ENCODE results near the gene CTNNA2. TPM values are rescaled to one million over a fixed set of nuclear protein-coding genes. Genes with fewer than 3 reads are reported as not detected.

CTNNA2 gene
- total RNA-seq, 2 experiments from 2014 or later: not detected

GRCh38 chr2:80102026-80102425 lies 589.2 kb downstream of the CTNNA2 start:
- Mint-ChIP-seq H3K4me3 (no peak overlapping the region), H3K36me3 (no peaks in the 10 kb centered on the region)
- CTCF ChIA-PET: no interaction called here

DNA sequence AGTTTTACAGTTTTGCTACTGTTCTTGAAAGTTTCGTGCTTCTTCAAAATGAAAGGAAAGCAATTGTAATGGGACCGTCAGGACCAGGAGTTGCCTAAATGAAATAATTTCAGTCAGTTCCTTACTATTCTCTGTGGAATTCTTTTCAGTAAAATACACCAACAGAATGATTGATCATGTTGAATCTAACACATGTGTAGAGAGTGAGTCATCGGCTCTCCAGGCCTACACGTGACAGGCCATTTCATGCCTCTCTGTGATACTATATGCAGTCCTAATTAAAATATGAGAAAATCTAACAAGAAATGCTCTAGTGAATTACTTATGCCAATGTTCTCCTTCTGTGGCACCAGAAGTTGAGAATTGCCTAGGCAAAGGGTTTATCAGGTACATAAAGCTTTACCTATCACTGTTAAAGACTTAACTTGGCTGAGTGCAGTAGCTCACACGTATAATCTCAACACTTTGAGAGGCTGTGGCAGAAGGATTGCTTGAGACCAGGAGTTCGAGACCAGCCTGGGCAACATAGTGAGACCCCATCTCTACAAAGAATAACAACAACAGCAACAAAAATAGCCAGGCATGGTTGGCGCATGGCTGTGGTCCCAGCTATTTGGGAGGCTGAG lies 592.3 kb downstream of the CTNNA2 start:
- no peak overlapping the region for H3K4me3 Mint-ChIP-seq

More at GRCh38 chr2:80102026-80102425, 589.2 kb downstream of the CTNNA2 start:
- Mint-ChIP-seq H3K27me3 (no peaks in the 10 kb centered on the region), H3K9me3 (ENCODE audit: low read depth) (peaks cover 3% of the 10 kb centered on the region), H3K27ac (no peak overlapping the region), H3K4me1 (no peaks in the 10 kb centered on the region)
- DNase-seq (no peak), ATAC-seq (no peak)

DNA sequence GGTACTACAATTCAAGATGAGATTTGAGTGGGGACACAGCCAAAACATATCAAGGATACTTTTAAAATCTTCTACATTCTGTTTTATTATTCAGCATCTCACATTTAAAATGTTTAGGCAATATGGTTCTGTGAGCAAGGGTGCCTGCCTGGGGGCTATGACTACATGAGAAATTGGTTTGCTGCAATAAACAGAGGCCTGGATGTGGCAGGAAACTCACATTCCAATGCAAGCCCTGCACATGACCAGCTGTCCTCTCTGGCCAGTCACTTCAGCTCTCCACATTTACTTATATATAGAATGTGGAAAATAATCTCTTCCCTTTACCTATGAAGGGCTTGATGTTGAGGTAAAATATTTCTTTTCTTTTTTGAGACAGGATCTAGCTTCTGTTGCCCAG lies 598.3 kb downstream of the CTNNA2 start:
- Mint-ChIP-seq H3K4me3 (no peak overlapping the region), H3K27ac (no peak overlapping the region), H3K4me1 (no peaks in the 10 kb centered on the region), H3K27me3 (no peaks in the 10 kb centered on the region), H3K9me3 (ENCODE audit: low read depth) (peaks cover 10% of the 10 kb centered on the region), H3K36me3 (no peaks in the 10 kb centered on the region)
- DNase-seq (no peak), ATAC-seq (no peak)
- CTCF ChIA-PET: no interaction called here

More for the DNA sequence above, 592.3 kb downstream of the CTNNA2 start:
- ATAC-seq: no peak
- no peak overlapping the region for H3K27ac Mint-ChIP-seq
- H3K36me3 Mint-ChIP-seq: no peaks in the 10 kb centered on the region
- H3K9me3 Mint-ChIP-seq (ENCODE audit: low read depth): peaks cover 6% of the 10 kb centered on the region
- no peaks in the 10 kb centered on the region for H3K4me1 Mint-ChIP-seq
- no peaks in the 10 kb centered on the region for H3K27me3 Mint-ChIP-seq
- no peak for DNase-seq
- CTCF ChIA-PET: no interaction called here

DNA sequence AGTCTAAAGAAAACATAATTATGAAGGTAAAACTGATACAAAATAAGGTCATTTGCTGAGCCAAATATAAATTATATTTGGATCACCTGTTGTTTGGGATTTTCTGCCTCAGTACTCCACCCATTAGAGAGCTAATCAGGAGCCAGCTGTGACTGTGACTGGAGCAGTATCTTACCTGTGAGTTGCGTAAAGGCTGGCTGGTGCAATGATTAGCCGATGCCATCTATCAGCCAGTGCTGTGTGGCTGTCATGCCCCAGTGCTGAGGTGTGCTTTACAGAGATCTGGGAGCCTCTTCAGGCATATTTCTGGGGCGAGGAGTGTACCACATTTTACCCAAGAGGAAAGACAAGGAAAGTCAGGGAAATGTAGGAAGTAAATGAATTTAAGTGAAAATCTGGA lies 599.9 kb downstream of the CTNNA2 start:
- CTCF ChIA-PET: no interaction called here
- ATAC-seq: no peak
- peaks cover 7% of the 10 kb centered on the region for H3K9me3 Mint-ChIP-seq (ENCODE audit: low read depth)
- DNase-seq: no peak
- no peaks in the 10 kb centered on the region for H3K27me3 Mint-ChIP-seq
- no peak overlapping the region for H3K4me3 Mint-ChIP-seq
- H3K4me1 Mint-ChIP-seq: no peaks in the 10 kb centered on the region
- H3K36me3 Mint-ChIP-seq: no peaks in the 10 kb centered on the region
- no peak overlapping the region for H3K27ac Mint-ChIP-seq

- Mint-ChIP-seq H3K9me3 (ENCODE audit: low read depth) (peaks cover 7% of the 10 kb centered on the region), H3K27me3 (no peaks in the 10 kb centered on the region), H3K4me1 (no peaks in the 10 kb centered on the region), H3K27ac (no peak overlapping the region), H3K36me3 (no peaks in the 10 kb centered on the region), H3K4me3 (no peak overlapping the region)
- ATAC-seq (no peak), DNase-seq (no peak)
- CTCF ChIA-PET: no interaction called here
Measured at GRCh38 chr2:80113399-80113798, 600.5 kb downstream of the CTNNA2 start.

DNA sequence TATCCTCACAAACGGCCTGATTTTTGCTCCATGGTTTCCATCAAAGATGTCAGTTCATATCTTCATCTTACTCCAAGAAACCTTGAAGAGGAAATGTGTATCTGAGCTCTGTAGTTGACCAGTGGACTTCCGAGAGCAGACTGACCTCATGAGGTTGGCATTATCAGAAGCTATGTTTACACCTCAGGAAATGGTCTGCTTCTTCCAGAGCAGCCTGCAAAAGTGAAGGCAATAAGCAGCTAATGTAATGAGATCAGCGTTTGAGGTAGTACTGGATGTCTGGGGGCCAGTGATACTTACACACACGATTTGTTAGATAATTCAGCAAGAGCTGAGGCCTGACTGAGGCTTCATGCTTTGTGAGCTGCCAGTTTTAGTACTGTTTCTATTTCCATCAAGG lies 602.0 kb downstream of the CTNNA2 start:
- peaks cover 7% of the 10 kb centered on the region for H3K9me3 Mint-ChIP-seq (ENCODE audit: low read depth)
- no peak overlapping the region for H3K27ac Mint-ChIP-seq
- no peaks in the 10 kb centered on the region for H3K36me3 Mint-ChIP-seq
- no peaks in the 10 kb centered on the region for H3K27me3 Mint-ChIP-seq
- ATAC-seq (no peak), DNase-seq (no peak)
- CTCF ChIA-PET: no interaction called here
- H3K4me3 Mint-ChIP-seq: no peak overlapping the region
- H3K4me1 Mint-ChIP-seq: no peaks in the 10 kb centered on the region

GRCh38 chr2:80117401-80117800 lies 604.5 kb downstream of the CTNNA2 start:
- Mint-ChIP-seq H3K36me3 (no peaks in the 10 kb centered on the region), H3K9me3 (ENCODE audit: low read depth) (no peaks in the 10 kb centered on the region), H3K27me3 (no peaks in the 10 kb centered on the region), H3K4me3 (no peak overlapping the region), H3K27ac (no peak overlapping the region), H3K4me1 (no peaks in the 10 kb centered on the region)
- CTCF ChIA-PET: no interaction called here
- no peak for DNase-seq
- ATAC-seq: no peak

- ATAC-seq: no peak
- DNase-seq: no peak
- no peak overlapping the region for H3K4me3 Mint-ChIP-seq
- H3K4me1 Mint-ChIP-seq: no peaks in the 10 kb centered on the region
- H3K9me3 Mint-ChIP-seq (ENCODE audit: low read depth): peaks cover 3% of the 10 kb centered on the region
- no peaks in the 10 kb centered on the region for H3K27me3 Mint-ChIP-seq
- H3K27ac Mint-ChIP-seq: no peak overlapping the region
- no peaks in the 10 kb centered on the region for H3K36me3 Mint-ChIP-seq
- CTCF ChIA-PET: no interaction called here
Measured at GRCh38 chr2:80120866-80121265, 608.0 kb downstream of the CTNNA2 start.

DNA sequence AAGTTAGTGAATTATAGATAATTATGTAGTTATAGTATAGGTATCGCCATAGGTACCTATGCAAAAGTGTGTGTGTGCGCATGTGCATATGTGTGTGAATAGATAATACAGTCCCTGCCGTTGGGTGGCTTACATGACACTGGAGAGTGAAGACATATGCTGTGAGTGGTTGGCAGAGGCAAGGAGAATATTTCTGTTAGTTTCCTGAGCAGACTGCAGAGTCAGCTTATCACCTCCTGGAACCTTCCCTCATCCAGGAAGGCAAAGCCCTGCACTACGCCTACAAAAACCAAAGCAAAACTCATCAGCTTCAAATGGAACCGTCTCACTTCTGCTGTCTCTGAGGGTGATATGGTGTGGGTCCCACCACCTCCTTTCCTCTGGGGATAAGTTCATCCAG lies 609.8 kb downstream of the CTNNA2 start:
- no peak for DNase-seq
- H3K9me3 Mint-ChIP-seq (ENCODE audit: low read depth): peaks cover 3% of the 10 kb centered on the region
- no peak overlapping the region for H3K27ac Mint-ChIP-seq
- no peak overlapping the region for H3K4me3 Mint-ChIP-seq
- H3K27me3 Mint-ChIP-seq: no peaks in the 10 kb centered on the region
- ATAC-seq: no peak
- H3K4me1 Mint-ChIP-seq: no peaks in the 10 kb centered on the region
- CTCF ChIA-PET: no interaction called here
- no peaks in the 10 kb centered on the region for H3K36me3 Mint-ChIP-seq

DNA sequence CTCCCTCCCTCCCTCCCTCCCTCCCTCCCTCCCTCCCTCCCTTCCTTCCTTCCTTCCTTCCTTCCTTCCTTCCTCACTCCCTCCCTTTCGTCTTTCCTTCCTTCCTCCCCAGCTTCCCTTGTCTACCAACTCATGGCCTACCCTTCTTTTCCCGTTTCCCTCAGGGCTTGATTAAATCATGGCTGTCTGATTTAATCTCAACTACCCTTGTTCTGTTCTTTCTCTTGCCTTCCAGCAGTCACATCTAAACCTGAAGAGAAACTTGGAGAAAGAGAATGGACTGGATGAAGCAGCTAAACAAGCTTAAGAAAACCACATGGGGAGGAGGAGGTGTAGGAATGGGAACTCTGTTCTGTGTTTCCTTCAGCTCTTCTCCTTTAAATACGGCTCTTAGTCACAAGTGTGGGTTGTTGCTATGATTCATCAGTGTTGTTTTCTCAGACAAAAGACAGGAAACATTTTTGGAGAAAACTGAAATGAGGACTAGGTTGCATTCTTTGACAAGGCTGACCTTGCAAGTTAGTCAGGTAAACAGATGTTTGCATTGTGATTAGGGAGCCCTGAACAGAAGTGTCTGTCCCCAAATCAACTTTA lies 613.8 kb downstream of the CTNNA2 start:
- Mint-ChIP-seq H3K4me1 (no peaks in the 10 kb centered on the region), H3K36me3 (no peaks in the 10 kb centered on the region), H3K27ac (no peak overlapping the region), H3K9me3 (ENCODE audit: low read depth) (peaks cover 3% of the 10 kb centered on the region), H3K4me3 (no peak overlapping the region), H3K27me3 (no peaks in the 10 kb centered on the region)
- CTCF ChIA-PET: no interaction called here
- DNase-seq (no peak), ATAC-seq (no peak)

- CTCF ChIA-PET: no interaction called here
- Mint-ChIP-seq H3K27me3 (no peaks in the 10 kb centered on the region), H3K27ac (no peak overlapping the region), H3K4me1 (no peaks in the 10 kb centered on the region), H3K9me3 (ENCODE audit: low read depth) (peaks cover 3% of the 10 kb centered on the region), H3K36me3 (no peaks in the 10 kb centered on the region), H3K4me3 (no peak overlapping the region)
- DNase-seq: no peak
- ATAC-seq: no peak
Measured at GRCh38 chr2:80128080-80128479, 615.2 kb downstream of the CTNNA2 start.

DNA sequence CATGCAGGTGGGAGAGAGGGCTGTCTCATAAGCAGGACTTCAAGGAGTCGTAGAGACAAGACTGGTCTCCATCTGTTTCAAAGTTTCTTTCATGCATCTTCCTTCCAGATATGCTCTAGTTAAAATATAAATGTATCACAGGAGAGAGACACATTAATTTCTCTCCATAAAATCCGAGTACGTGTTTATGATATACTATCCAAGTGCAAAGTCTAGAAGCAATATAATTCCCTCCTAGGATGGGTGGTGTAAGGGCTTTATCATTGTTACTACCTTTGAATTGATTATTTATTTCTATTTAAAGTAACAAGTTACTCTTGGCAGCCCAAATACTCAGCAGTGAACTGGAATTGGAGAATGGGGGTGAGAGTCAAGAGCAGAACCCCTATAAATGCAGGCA lies 619.4 kb downstream of the CTNNA2 start:
- no peaks in the 10 kb centered on the region for H3K4me1 Mint-ChIP-seq
- no peaks in the 10 kb centered on the region for H3K36me3 Mint-ChIP-seq
- H3K9me3 Mint-ChIP-seq (ENCODE audit: low read depth): no peaks in the 10 kb centered on the region
- H3K27ac Mint-ChIP-seq: no peak overlapping the region
- no peak for ATAC-seq
- H3K4me3 Mint-ChIP-seq: no peak overlapping the region
- H3K27me3 Mint-ChIP-seq: no peaks in the 10 kb centered on the region
- CTCF ChIA-PET: no interaction called here
- DNase-seq: no peak

DNA sequence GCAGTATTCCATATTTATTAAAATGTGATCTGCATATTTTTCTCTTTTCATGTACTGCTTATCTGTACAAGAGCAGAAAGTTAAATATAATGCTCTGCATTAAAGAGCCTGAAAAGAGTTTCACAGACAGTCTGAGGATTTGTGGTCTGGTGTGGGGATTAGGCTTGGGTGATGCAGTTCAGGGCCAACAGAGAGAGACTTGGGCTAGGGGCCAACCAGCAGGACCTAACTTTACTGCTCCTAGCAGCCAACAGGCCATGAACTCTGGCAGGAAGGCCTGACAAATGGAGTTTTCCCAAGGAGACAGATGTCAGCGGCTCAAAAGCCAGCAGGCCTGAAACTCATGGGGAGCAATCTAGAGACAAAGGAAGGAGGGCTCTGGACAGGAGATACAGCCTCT lies 622.1 kb downstream of the CTNNA2 start:
- DNase-seq: no peak
- CTCF ChIA-PET: no interaction called here
- no peaks in the 10 kb centered on the region for H3K4me1 Mint-ChIP-seq
- no peaks in the 10 kb centered on the region for H3K36me3 Mint-ChIP-seq
- H3K27me3 Mint-ChIP-seq: no peaks in the 10 kb centered on the region
- ATAC-seq: no peak
- no peak overlapping the region for H3K4me3 Mint-ChIP-seq
- H3K27ac Mint-ChIP-seq: no peak overlapping the region
- peaks cover 4% of the 10 kb centered on the region for H3K9me3 Mint-ChIP-seq (ENCODE audit: low read depth)

GRCh38 chr2:80136338-80136737 lies 623.5 kb downstream of the CTNNA2 start:
- no peak for DNase-seq
- Mint-ChIP-seq H3K27ac (no peak overlapping the region), H3K27me3 (no peaks in the 10 kb centered on the region), H3K4me1 (no peaks in the 10 kb centered on the region), H3K4me3 (no peak overlapping the region), H3K9me3 (ENCODE audit: low read depth) (peaks cover 4% of the 10 kb centered on the region), H3K36me3 (no peaks in the 10 kb centered on the region)
- CTCF ChIA-PET: no interaction called here
- no peak for ATAC-seq

GRCh38 chr2:80139001-80139400 lies 626.1 kb downstream of the CTNNA2 start:
- Mint-ChIP-seq H3K27ac (no peak overlapping the region), H3K9me3 (ENCODE audit: low read depth) (peaks cover 4% of the 10 kb centered on the region), H3K27me3 (no peaks in the 10 kb centered on the region), H3K4me3 (no peak overlapping the region), H3K4me1 (no peaks in the 10 kb centered on the region), H3K36me3 (no peaks in the 10 kb centered on the region)
- DNase-seq: no peak
- ATAC-seq: no peak
- CTCF ChIA-PET: no interaction called here
